Neural progenitor cell (in vitro differentiated cells): ENCODE results near the gene WDR48. TPM values are rescaled to one million over a fixed set of nuclear protein-coding genes. Genes with fewer than 3 reads are reported as not detected.

Experiments
- DNase-seq: peaks from one replicate; pipeline ENCODE4 v3.0.0-alpha.2; 2016; ENCODE audit warnings: low spot score
- H2AFZ ChIP-seq: fragments of 200-600 bp; sonication (generic); replicated peaks from 2 replicates; pipeline ENCODE4 v1.6.1; 2016; ENCODE audit warnings: antibody characterized with exemption
- H3F3A ChIP-seq: fragments of 200-600 bp; sonication (generic); 2 replicates; pipeline ENCODE4 v1.6.1; 2016; ENCODE audit warnings: antibody characterized with exemption, low read depth
- H3K27ac ChIP-seq: fragments of 200-600 bp; sonication (generic); 2 replicates; pipeline ENCODE4 v1.5.1; 2016; ENCODE audit warnings: mild to moderate bottlenecking
- H3K27me3 ChIP-seq: fragments of 200-600 bp; sonication (generic); 2 replicates; pipeline ENCODE4 v1.6.1; 2016; ENCODE audit warnings: mild to moderate bottlenecking, moderate library complexity
- H3K36me3 ChIP-seq: fragments of 200-600 bp; sonication (generic); 2 replicates; pipeline ENCODE4 v1.5.1; 2016
- H3K4me1 ChIP-seq: fragments of 200-600 bp; sonication (generic); 2 replicates; pipeline ENCODE4 v1.6.1; 2016; ENCODE audit warnings: mixed run types
- H3K4me2 ChIP-seq: fragments of 200-600 bp; sonication (generic); 2 replicates; pipeline ENCODE4 v1.6.1; 2016
- H3K4me3 ChIP-seq: fragments of 200-600 bp; sonication (generic); 2 replicates; pipeline ENCODE4 v1.5.1; 2016
- H3K79me2 ChIP-seq: fragments of 200-600 bp; sonication (generic); 2 replicates; pipeline ENCODE4 v1.6.1; 2016; ENCODE audit warnings: low read depth
- H3K9ac ChIP-seq: fragments of 200-600 bp; sonication (generic); 2 replicates; pipeline ENCODE4 v1.6.1; 2016
- H3K9me3 ChIP-seq: fragments of 200-600 bp; sonication (generic); 2 replicates; pipeline ENCODE4 v1.5.1; 2016; ENCODE audit warnings: low read depth
- H4K20me1 ChIP-seq: fragments of 200-600 bp; sonication (generic); 2 replicates; pipeline ENCODE4 v1.6.1; 2016; ENCODE audit warnings: low read depth
- H3K27ac Mint-ChIP-seq: 3 replicates; pipeline ENCODE4 v1.8.0; 2021; ENCODE audit warnings: mixed read lengths
- H3K27me3 Mint-ChIP-seq: 2 replicates; pipeline ENCODE4 v1.8.0; 2022; ENCODE audit warnings: low read depth, mild to moderate bottlenecking, inconsistent platforms, moderate library complexity, mixed read lengths; ENCODE audit not compliant: insufficient read depth
- H3K36me3 Mint-ChIP-seq: 3 replicates; pipeline ENCODE4 v1.8.0; 2021; ENCODE audit warnings: mixed read lengths
- H3K4me1 Mint-ChIP-seq: 3 replicates; pipeline ENCODE4 v1.8.0; 2021; ENCODE audit warnings: mixed read lengths
- H3K4me3 Mint-ChIP-seq: 3 replicates; pipeline ENCODE4 v1.8.0; 2021; ENCODE audit warnings: mild to moderate bottlenecking, moderate library complexity, mixed read lengths
- H3K9me3 Mint-ChIP-seq: 3 replicates; pipeline ENCODE4 v1.8.0; 2020; ENCODE audit warnings: mixed read lengths
- CTCF ChIP-seq: fragments of 200-600 bp; sonication (generic); IDR thresholded peaks from 2 replicates; pipeline ENCODE4 v1.5.1; 2017; ENCODE audit warnings: antibody characterized with exemption, mild to moderate bottlenecking
- EZH2 ChIP-seq: fragments of 200-600 bp; sonication (generic); IDR thresholded peaks from 2 replicates; pipeline ENCODE4 v1.6.1; 2017; ENCODE audit warnings: antibody characterized with exemption, mild to moderate bottlenecking, moderate library complexity
- EZH2phosphoT487 ChIP-seq: fragments of 200-600 bp; sonication (generic); IDR thresholded peaks from 2 replicates; pipeline ENCODE4 v1.6.1; 2017; ENCODE audit warnings: antibody characterized with exemption
- total RNA-seq: library from RNA; depleted of rRNA; stranded (reverse); fragments of >200 nt; gene quantifications from 2 replicates; pipeline ENCODE4 v1.2.3, GENCODE V29; 2015; ENCODE audit warnings: low replicate concordance

Gene WDR48
- total RNA-seq, 1 donor from 2014 or later = 127 TPM

GRCh38 chr3:39118931-39119660, 67.3 kb downstream of the WDR48 start:
- no peaks in the 10 kb centered on the region for H3K27me3 Mint-ChIP-seq

GRCh38 chr3:39121621-39122020, 69.8 kb downstream of the WDR48 start:
- H3K27me3 ChIP-seq = no peaks in the 10 kb centered on the region
- Mint-ChIP-seq H3K27ac (no peak overlapping the region), H3K27me3 (no peaks in the 10 kb centered on the region), H3K9me3 (no peaks in the 10 kb centered on the region), H3K4me1 (peaks cover under 1% of the 10 kb centered on the region), H3K4me3 (no peak overlapping the region), H3K36me3 (peaks cover 3% of the 10 kb centered on the region)
- H4K20me1 ChIP-seq = no peaks in the 10 kb centered on the region
- no peaks in the 10 kb centered on the region for H3K4me1 ChIP-seq
- H3K79me2 ChIP-seq = no peaks in the 10 kb centered on the region
- no peak overlapping the region for H3K4me3 ChIP-seq
- no peak overlapping the region for H3K9ac ChIP-seq
- H3K36me3 ChIP-seq = no peaks in the 10 kb centered on the region
- no peaks in the 10 kb centered on the region for H3K9me3 ChIP-seq
- DNase-seq = no peak
- no peak overlapping the region for H3K27ac ChIP-seq
- no peaks in the 10 kb centered on the region for H3F3A ChIP-seq
- TF ChIP-seq CTCF = no peak
- TF ChIP-seq EZH2 = no peak
- no peak for TF ChIP-seq EZH2phosphoT487
- no peak overlapping the region for H3K4me2 ChIP-seq
- H2AFZ ChIP-seq = no peak overlapping the region

More at GRCh38 chr3:39118931-39119660, 67.3 kb downstream of the WDR48 start:
- no peak for DNase-seq
- no peaks in the 10 kb centered on the region for H4K20me1 ChIP-seq
- no peaks in the 10 kb centered on the region for H3K36me3 ChIP-seq
- Mint-ChIP-seq H3K27ac (no peak overlapping the region), H3K9me3 (no peaks in the 10 kb centered on the region), H3K36me3 (peaks cover 3% of the 10 kb centered on the region), H3K4me1 (no peaks in the 10 kb centered on the region), H3K4me3 (no peak overlapping the region)
- H3K9me3 ChIP-seq = no peaks in the 10 kb centered on the region
- no peaks in the 10 kb centered on the region for H3K4me1 ChIP-seq
- H3K79me2 ChIP-seq = no peaks in the 10 kb centered on the region
- no peak overlapping the region for H3K4me3 ChIP-seq
- H3K27me3 ChIP-seq = no peaks in the 10 kb centered on the region
- no peaks in the 10 kb centered on the region for H3F3A ChIP-seq
- H2AFZ ChIP-seq = no peak overlapping the region
- no peak overlapping the region for H3K4me2 ChIP-seq
- no peak overlapping the region for H3K27ac ChIP-seq
- no peak overlapping the region for H3K9ac ChIP-seq
- TF ChIP-seq EZH2 (no peak), CTCF (no peak), EZH2phosphoT487 (no peak)

GRCh38 chr3:39122813-39123212, 71.0 kb downstream of the WDR48 start:
- Mint-ChIP-seq H3K4me1 (peaks cover 11% of the 10 kb centered on the region), H3K36me3 (peaks cover 3% of the 10 kb centered on the region), H3K4me3 (no peak overlapping the region), H3K9me3 (no peaks in the 10 kb centered on the region), H3K27me3 (no peaks in the 10 kb centered on the region), H3K27ac (no peak overlapping the region)
- Histone ChIP-seq H3K9me3 (no peaks in the 10 kb centered on the region), H3F3A (no peaks in the 10 kb centered on the region), H3K9ac (no peak overlapping the region), H3K36me3 (no peaks in the 10 kb centered on the region), H3K79me2 (no peaks in the 10 kb centered on the region), H2AFZ (no peak overlapping the region), H3K27ac (no peak overlapping the region), H3K4me2 (no peak overlapping the region), H4K20me1 (no peaks in the 10 kb centered on the region), H3K27me3 (no peaks in the 10 kb centered on the region), H3K4me3 (no peak overlapping the region), H3K4me1 (no peaks in the 10 kb centered on the region)
- TF ChIP-seq EZH2 = no peak
- no peak for TF ChIP-seq CTCF
- no peak for TF ChIP-seq EZH2phosphoT487
- no peak for DNase-seq
